Activated naive CD4-positive, alpha-beta T cell treated with anti-CD3 and anti-CD28 coated beads, Interleukin-2, amount 10 ng/mL, durations not matched to agents 7 days and 5 days (primary cell): Measurements from ENCODE around the gene EEFSEC.

Experiments used
- CTCF ChIA-PET: fragments of 350-600 bp; sonication (Branson Sonifier 250); formaldehyde crosslinking; loops from one replicate; lab custom pipeline; 2021; ENCODE audit warnings: antibody characterized with exemption; lab: Charles Lee
- DNase-seq: peaks from one replicate; pipeline ENCODE4 v3.0.0-alpha.2; 2020
- H3K27ac Mint-ChIP-seq: one replicate; pipeline ENCODE4 v1.8.0; 2021; ENCODE audit warnings: mild to moderate bottlenecking, moderate library complexity, mixed read lengths
- H3K27me3 Mint-ChIP-seq: one replicate; pipeline ENCODE4 v1.8.0; 2021; ENCODE audit warnings: mild to moderate bottlenecking, mixed read lengths
- H3K36me3 Mint-ChIP-seq: one replicate; pipeline ENCODE4 v1.8.0; 2021; ENCODE audit warnings: mixed read lengths
- H3K4me1 Mint-ChIP-seq: one replicate; pipeline ENCODE4 v1.8.0; 2021; ENCODE audit warnings: mixed read lengths
- H3K4me3 Mint-ChIP-seq: one replicate; pipeline ENCODE4 v1.8.0; 2021; ENCODE audit warnings: mild to moderate bottlenecking, moderate library complexity, mixed read lengths
- H3K9me3 Mint-ChIP-seq: one replicate; pipeline ENCODE4 v1.8.0; 2021; ENCODE audit warnings: mixed read lengths

Gene EEFSEC

DNA sequence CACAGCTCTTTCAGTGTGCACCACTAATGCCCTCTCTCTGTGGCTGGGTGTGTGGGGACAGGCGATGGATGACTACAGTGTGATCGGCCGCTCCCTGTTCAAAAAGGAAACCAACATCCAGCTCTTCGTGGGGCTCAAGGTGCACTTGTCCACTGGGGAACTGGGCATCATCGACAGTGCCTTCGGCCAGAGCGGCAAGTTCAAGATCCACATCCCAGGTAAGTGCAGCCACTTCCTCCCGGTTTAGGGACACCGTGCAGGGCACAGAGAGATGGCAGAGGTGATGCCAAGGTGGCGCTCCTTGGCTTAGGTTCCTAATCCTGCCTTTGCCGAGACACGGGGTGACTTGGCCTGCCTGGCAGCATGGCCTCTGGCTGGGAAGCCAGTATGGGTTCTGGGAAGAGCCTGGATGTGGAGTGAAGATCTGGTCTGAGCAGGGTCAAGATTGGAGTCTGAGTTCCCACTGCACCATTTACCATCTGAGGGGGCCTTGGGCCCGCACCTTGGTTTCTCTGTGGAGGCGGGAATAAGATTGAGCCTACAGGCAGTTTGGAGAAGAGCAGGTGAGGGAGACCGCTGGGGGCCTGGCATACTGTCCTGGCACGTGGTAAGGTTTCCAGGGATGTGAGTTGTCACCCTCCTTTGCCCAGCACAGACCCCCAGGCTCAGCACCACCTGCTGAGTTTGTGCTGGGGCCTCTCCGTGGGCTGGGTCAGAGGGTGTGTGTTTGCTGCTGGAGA is 205.0 kb downstream of the EEFSEC start:
- CTCF ChIA-PET: no interaction called here
- H3K4me1 Mint-ChIP-seq: no peaks in the 10 kb centered on the region
- H3K36me3 Mint-ChIP-seq: no peaks in the 10 kb centered on the region
- H3K4me3 Mint-ChIP-seq: no peak overlapping the region
- H3K27ac Mint-ChIP-seq: no peak overlapping the region
- H3K9me3 Mint-ChIP-seq: no peaks in the 10 kb centered on the region
- DNase-seq: no peak
- no peaks in the 10 kb centered on the region for H3K27me3 Mint-ChIP-seq

DNA sequence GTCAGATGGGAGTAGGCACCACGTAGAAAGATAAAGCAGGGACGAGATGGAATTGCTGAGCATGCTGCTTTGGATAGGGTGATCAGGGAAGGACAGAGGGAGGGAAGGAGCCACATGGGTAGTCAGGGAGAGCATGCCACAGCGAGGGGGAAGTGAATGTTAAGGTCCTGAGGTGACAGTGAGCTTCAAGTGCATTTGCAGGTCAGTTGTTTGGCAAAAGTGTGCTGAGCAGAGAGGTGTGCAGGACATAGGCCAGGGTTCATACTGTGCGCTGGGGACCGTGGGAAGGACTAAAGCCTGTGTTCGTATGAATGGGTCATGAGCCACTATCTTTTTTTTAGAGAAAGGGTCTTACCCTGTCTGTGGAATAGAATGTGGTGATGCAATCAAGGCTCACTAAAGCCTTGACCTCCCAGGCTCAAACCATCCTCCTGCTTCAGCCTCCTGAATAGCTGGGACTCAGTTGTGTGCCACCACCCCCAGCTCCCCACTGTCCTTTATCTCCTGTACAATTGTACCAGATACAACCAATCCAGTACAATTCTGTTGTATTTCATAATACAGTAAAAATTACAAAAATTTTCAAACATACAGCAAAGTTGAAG is 205.9 kb downstream of the EEFSEC start:
- Mint-ChIP-seq H3K27me3 (no peaks in the 10 kb centered on the region), H3K9me3 (no peaks in the 10 kb centered on the region), H3K4me3 (no peak overlapping the region), H3K27ac (no peak overlapping the region), H3K4me1 (no peaks in the 10 kb centered on the region), H3K36me3 (no peaks in the 10 kb centered on the region)
- no peak for DNase-seq
- CTCF ChIA-PET: no interaction called here

- H3K4me1 Mint-ChIP-seq: no peaks in the 10 kb centered on the region
- no peaks in the 10 kb centered on the region for H3K27me3 Mint-ChIP-seq
- H3K4me3 Mint-ChIP-seq: no peak overlapping the region
- H3K9me3 Mint-ChIP-seq: no peaks in the 10 kb centered on the region
- no peaks in the 10 kb centered on the region for H3K36me3 Mint-ChIP-seq
- CTCF ChIA-PET: no interaction called here
- no peak overlapping the region for H3K27ac Mint-ChIP-seq
- DNase-seq: no peak
Measured at GRCh38 chr3:128359846-128360642, 206.8 kb downstream of the EEFSEC start.

GRCh38 chr3:128360705-128361271 is 207.5 kb downstream of the EEFSEC start:
- no peaks in the 10 kb centered on the region for H3K36me3 Mint-ChIP-seq
- H3K4me1 Mint-ChIP-seq: no peaks in the 10 kb centered on the region
- no peak for DNase-seq
- no peak overlapping the region for H3K4me3 Mint-ChIP-seq
- no peaks in the 10 kb centered on the region for H3K27me3 Mint-ChIP-seq
- no peaks in the 10 kb centered on the region for H3K9me3 Mint-ChIP-seq
- no peak overlapping the region for H3K27ac Mint-ChIP-seq
- CTCF ChIA-PET: no interaction called here

DNA sequence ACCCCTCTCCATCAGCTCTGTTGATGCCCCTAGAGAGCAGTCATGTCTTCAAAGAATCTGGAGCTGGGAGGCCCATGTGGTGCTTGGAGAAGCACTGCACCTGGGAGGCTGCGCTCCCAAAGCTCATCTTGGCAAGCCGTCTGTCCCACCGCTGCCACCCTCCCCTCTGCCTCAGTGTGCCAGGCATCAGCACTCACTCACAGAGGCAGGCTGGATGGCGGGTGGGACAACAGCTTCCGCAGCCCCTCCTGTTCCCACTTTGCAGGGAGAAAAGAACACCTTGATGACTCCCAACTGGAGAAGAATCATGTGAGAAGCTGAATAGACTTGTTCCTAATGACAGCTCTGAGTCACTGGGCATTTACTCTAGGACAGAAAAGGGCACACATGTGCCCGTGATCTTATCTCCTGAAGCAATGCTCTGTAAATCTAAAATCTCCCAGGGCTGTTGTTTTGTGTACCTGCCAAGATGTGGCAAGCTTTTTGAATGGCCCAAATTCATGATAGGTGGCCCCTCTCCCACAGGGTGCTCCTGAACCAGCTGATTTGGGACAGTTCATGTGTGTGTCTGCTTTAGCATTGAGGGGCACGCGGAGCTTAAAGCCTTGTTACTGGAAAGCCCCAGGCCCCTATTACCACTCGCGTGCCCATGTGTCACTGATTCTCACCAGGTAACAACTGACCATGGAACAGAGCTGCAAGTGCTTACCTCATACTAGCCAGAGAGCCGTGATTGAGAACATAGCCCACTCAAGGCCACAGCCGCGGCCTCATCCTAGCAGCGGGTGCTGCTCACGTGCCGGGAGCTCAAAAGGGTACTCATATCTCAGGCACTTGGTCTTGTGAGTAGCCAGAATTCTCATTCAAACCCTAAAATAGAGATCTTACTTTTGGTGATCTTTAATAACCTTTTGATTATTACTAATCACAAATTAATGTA is 209.0 kb downstream of the EEFSEC start:
- Mint-ChIP-seq H3K27me3 (no peaks in the 10 kb centered on the region), H3K36me3 (no peaks in the 10 kb centered on the region), H3K4me3 (no peak overlapping the region), H3K27ac (no peak overlapping the region), H3K9me3 (no peaks in the 10 kb centered on the region), H3K4me1 (no peaks in the 10 kb centered on the region)
- CTCF ChIA-PET: interaction anchor here (0.6 kb wide), 1 partner anchor 28 kb away, joined by 3 read pairs; no protein-coding TSS in a partner anchor
- DNase-seq: no peak

DNA sequence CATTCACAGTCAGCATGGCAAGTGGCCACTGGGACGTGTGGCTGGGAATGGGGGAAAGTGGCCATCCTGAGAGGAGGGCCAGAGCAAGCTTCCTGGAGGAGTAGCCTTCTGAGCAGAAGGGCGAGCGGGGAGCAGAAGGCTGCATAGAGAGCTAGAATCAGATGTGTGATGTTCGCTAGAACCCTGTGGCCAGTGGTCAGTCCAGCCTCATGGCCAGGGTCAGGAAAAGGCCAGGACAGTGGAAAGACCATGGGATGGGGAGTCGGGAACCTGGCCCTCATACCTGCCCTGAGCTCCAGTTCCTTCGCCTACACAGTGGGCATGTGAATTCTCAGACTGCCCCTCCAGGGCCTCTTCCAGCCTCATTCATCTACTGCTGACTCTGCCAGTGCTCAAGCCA is 211.0 kb downstream of the EEFSEC start:
- no peak for DNase-seq
- no peak overlapping the region for H3K27ac Mint-ChIP-seq
- CTCF ChIA-PET: no interaction called here
- no peaks in the 10 kb centered on the region for H3K27me3 Mint-ChIP-seq
- H3K4me1 Mint-ChIP-seq: no peaks in the 10 kb centered on the region
- no peak overlapping the region for H3K4me3 Mint-ChIP-seq
- no peaks in the 10 kb centered on the region for H3K36me3 Mint-ChIP-seq
- H3K9me3 Mint-ChIP-seq: no peaks in the 10 kb centered on the region

DNA sequence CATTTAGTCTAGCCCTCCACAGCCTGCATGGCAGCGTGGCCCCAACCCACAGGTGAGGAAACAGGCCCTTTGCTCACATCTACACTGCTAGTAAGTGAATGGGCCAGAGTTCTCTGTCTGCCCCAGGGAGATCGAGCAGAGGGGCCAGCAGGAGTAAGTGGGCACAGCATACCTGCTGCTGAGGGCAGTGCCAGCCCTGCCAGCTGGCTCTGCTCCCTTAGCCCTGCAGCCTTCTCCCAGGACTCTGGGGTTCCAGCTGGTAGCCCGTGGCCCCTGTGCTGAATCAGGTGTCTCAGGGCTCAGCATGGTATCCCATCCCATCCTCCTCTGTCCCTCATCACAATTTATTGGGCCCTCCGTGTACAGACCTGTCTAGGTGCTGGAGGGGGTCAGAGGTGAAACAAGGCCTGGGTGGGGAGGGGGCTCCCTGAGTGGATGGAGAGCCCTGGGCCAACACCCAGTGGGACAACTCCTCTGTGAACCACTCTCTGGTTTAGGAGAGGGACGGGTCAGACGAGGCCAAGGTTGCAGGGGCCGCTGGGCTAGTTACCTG is 211.6 kb downstream of the EEFSEC start:
- no peak overlapping the region for H3K27ac Mint-ChIP-seq
- CTCF ChIA-PET: no interaction called here
- H3K27me3 Mint-ChIP-seq: no peaks in the 10 kb centered on the region
- no peaks in the 10 kb centered on the region for H3K4me1 Mint-ChIP-seq
- no peaks in the 10 kb centered on the region for H3K36me3 Mint-ChIP-seq
- H3K9me3 Mint-ChIP-seq: no peaks in the 10 kb centered on the region
- no peak for DNase-seq
- H3K4me3 Mint-ChIP-seq: no peak overlapping the region

GRCh38 chr3:128366136-128366535 is 212.9 kb downstream of the EEFSEC start:
- CTCF ChIA-PET: no interaction called here
- no peaks in the 10 kb centered on the region for H3K36me3 Mint-ChIP-seq
- H3K4me3 Mint-ChIP-seq: no peak overlapping the region
- no peaks in the 10 kb centered on the region for H3K9me3 Mint-ChIP-seq
- no peak for DNase-seq
- H3K27ac Mint-ChIP-seq: no peak overlapping the region
- H3K27me3 Mint-ChIP-seq: no peaks in the 10 kb centered on the region
- no peaks in the 10 kb centered on the region for H3K4me1 Mint-ChIP-seq

GRCh38 chr3:128366652-128367051 is 213.4 kb downstream of the EEFSEC start:
- H3K9me3 Mint-ChIP-seq: no peaks in the 10 kb centered on the region
- no peak overlapping the region for H3K27ac Mint-ChIP-seq
- no peaks in the 10 kb centered on the region for H3K36me3 Mint-ChIP-seq
- no peaks in the 10 kb centered on the region for H3K4me1 Mint-ChIP-seq
- no peaks in the 10 kb centered on the region for H3K27me3 Mint-ChIP-seq
- CTCF ChIA-PET: no interaction called here
- no peak for DNase-seq
- H3K4me3 Mint-ChIP-seq: no peak overlapping the region

DNA sequence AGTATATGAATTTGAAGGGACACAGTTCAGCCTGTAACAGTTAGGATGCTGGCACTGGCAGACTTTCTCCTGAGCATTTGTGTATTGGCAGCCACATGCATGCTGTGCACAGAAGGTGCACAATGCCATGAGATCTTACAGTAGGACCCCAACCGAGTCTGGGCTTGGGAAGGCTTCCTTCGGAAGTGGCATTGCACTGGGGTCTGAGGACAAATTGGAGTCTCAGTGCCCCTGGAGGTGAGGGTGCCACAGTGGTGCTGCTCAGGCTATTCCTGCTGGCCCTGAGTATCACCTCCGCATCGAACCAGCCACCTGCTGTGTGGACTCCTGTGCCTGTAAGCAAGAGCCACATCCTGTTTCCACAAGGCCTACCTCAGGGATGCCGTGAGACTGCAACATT is 213.9 kb downstream of the EEFSEC start:
- no peak overlapping the region for H3K4me3 Mint-ChIP-seq
- CTCF ChIA-PET: no interaction called here
- H3K36me3 Mint-ChIP-seq: no peaks in the 10 kb centered on the region
- H3K9me3 Mint-ChIP-seq: no peaks in the 10 kb centered on the region
- no peak for DNase-seq
- H3K27ac Mint-ChIP-seq: no peak overlapping the region
- no peaks in the 10 kb centered on the region for H3K4me1 Mint-ChIP-seq
- no peaks in the 10 kb centered on the region for H3K27me3 Mint-ChIP-seq

- no peaks in the 10 kb centered on the region for H3K36me3 Mint-ChIP-seq
- DNase-seq: no peak
- H3K27ac Mint-ChIP-seq: no peak overlapping the region
- H3K4me1 Mint-ChIP-seq: peaks cover 3% of the 10 kb centered on the region
- no peaks in the 10 kb centered on the region for H3K27me3 Mint-ChIP-seq
- no peaks in the 10 kb centered on the region for H3K9me3 Mint-ChIP-seq
- CTCF ChIA-PET: no interaction called here
- no peak overlapping the region for H3K4me3 Mint-ChIP-seq
Measured at GRCh38 chr3:128367761-128368160, 214.5 kb downstream of the EEFSEC start.

- CTCF ChIA-PET: no interaction called here
Measured at GRCh38 chr3:128368626-128369025, 215.3 kb downstream of the EEFSEC start.

DNA sequence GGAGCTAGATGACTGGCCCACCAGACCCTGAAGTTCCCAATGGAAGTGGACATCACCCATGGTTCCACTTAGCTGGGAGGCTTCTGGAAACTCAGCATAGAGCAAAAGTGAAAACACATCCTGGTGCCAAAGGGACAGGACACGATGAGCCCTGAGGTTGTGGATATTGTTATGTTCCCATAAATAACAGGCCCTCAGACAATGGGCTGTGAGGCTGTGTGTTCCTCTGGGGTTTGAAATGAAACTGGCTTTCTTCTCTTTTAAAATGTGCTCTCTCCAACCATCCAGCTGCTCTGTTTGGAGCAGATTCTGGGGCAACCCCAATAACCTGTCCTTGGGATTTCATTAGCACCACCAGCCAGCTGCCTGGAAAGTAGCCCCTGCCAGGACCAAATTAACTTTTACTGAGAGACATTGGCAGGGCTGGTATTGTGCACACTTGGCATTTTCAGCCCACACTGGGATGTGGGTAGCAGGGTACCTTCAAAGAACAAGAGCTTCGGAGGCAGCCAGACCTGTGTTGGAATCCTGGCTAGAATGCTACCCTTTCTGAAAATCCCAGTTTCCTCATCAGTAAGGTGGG is 215.9 kb downstream of the EEFSEC start:
- DNase-seq: no peak
- Mint-ChIP-seq H3K4me3 (no peak overlapping the region), H3K27me3 (no peaks in the 10 kb centered on the region), H3K36me3 (no peaks in the 10 kb centered on the region), H3K4me1 (peaks cover 5% of the 10 kb centered on the region), H3K27ac (no peak overlapping the region), H3K9me3 (no peaks in the 10 kb centered on the region)
- CTCF ChIA-PET: no interaction called here

More at GRCh38 chr3:128368626-128369025, 215.3 kb downstream of the EEFSEC start:
- DNase-seq: no peak
- H3K4me3 Mint-ChIP-seq: no peak overlapping the region
- no peaks in the 10 kb centered on the region for H3K9me3 Mint-ChIP-seq
- no peaks in the 10 kb centered on the region for H3K27me3 Mint-ChIP-seq
- no peaks in the 10 kb centered on the region for H3K36me3 Mint-ChIP-seq
- no peak overlapping the region for H3K27ac Mint-ChIP-seq
- H3K4me1 Mint-ChIP-seq: peaks cover 5% of the 10 kb centered on the region
